Measurements from ENCODE around the gene CSN1S1.
A peak's percentile ranks its signal among the peaks of the same experiment; 100 is the strongest.

CSN1S1 gene

DNA sequence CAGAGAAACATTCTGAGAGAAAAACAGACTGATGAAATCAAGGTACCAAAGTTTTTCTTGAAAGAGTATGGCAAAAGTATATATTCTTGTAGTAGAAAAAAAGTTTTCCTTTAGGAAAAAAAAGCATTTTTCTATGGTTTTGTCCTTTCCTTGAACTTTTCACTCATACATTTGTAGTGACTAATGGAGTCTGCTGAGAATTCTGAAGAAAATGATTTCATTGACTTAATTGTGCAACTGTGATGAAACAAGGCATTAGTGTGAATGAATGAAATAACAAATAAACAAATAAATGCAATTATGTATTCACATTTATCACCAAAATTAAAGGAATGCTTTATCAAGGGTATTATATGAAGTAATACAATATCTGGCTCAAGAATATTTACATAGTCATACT lies 5.7 kb downstream of the CSN1S1 start:
- ATAC-seq (replicated peaks), result no peak
- Mint-ChIP-seq H3K4me3 (no peak overlapping the region), H3K27me3 (no peaks in the 10 kb centered on the region), H3K27ac (no peak overlapping the region), H3K4me1 (ENCODE audit: low read depth in 2 of 2) (no peaks in the 10 kb centered on the region), H3K36me3 (ENCODE audit: insufficient read depth) (peaks cover 2% of the 10 kb centered on the region), H3K9me3 (no peaks in the 10 kb centered on the region)
- DNase-seq, result no peak

- Mint-ChIP-seq H3K36me3 (ENCODE audit: insufficient read depth) (no peaks in the 10 kb centered on the region), H3K4me1 (ENCODE audit: low read depth in 2 of 2) (no peaks in the 10 kb centered on the region), H3K27ac (no peak overlapping the region), H3K4me3 (no peak overlapping the region), H3K27me3 (no peaks in the 10 kb centered on the region), H3K9me3 (peaks cover 0 to 3% of the 10 kb centered on the region in 2 donors)
- ATAC-seq (replicated peaks) (no peak), DNase-seq (no peak)
Observed at GRCh38 chr4:69951602-69952001, 20.7 kb downstream of the CSN1S1 start.

DNA sequence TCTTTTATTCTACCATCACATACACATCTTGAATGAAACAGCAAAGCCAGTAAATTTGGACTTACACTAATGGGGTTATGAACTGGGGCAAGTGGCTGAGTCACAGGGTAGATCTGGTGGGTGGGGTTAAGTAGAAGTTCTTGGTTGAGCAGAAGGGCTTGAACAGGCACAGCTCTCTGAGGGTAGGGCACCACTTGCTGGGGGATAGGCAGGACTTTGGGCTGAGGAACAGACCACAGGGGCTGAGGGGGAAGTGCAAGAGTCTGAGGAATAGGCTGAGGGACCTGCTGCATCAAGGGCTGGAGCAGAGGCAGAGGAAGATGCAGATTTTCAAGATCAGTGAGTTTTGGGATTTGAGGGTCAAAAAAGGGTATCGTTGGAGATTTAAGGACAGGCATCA lies 26.3 kb downstream of the CSN1S1 start:
- Mint-ChIP-seq H3K9me3 (peaks cover 5 to 7% of the 10 kb centered on the region in 2 donors), H3K27ac (peak overlapping the region in 1 of 2 donors; percentile 24)
- ATAC-seq (replicated peaks), result no peak

GRCh38 chr4:69965628-69966027 lies 34.8 kb downstream of the CSN1S1 start, which contains the start of gene CSN2:
Gene CSN2 (minus strand): TSS chr4:69965728. CDS start chr4:69960995, 4,733 bp downstream.
- peaks cover 0 to 8% of the 10 kb centered on the region in 2 donors for H3K9me3 Mint-ChIP-seq
- H3K4me3 Mint-ChIP-seq, result no peak within 1 kb of the TSS
- no peak for DNase-seq
- no peaks in the 10 kb centered on the region for H3K36me3 Mint-ChIP-seq (ENCODE audit: insufficient read depth)
- ATAC-seq (replicated peaks), result no peak
- H3K4me1 Mint-ChIP-seq (ENCODE audit: low read depth in 2 of 2), result no peaks in the 10 kb centered on the region
- no peak within 1 kb of the TSS for H3K27ac Mint-ChIP-seq
- H3K27me3 Mint-ChIP-seq, result no peaks in the 10 kb centered on the region

More for the DNA sequence above, 26.3 kb downstream of the CSN1S1 start:
- Mint-ChIP-seq H3K4me1 (ENCODE audit: low read depth in 2 of 2) (no peaks in the 10 kb centered on the region), H3K36me3 (ENCODE audit: insufficient read depth) (no peaks in the 10 kb centered on the region), H3K4me3 (no peak overlapping the region), H3K27me3 (no peaks in the 10 kb centered on the region)
- DNase-seq, result no peak

- Mint-ChIP-seq H3K9me3 (peaks cover 0 to 10% of the 10 kb centered on the region in 2 donors), H3K27me3 (no peaks in the 10 kb centered on the region), H3K4me3 (no peak overlapping the region), H3K36me3 (ENCODE audit: insufficient read depth) (no peaks in the 10 kb centered on the region), H3K27ac (no peak overlapping the region), H3K4me1 (ENCODE audit: low read depth in 2 of 2) (no peaks in the 10 kb centered on the region)
- DNase-seq, result no peak
- ATAC-seq (replicated peaks), result no peak
Observed at GRCh38 chr4:69970071-69970470, 39.2 kb downstream of the CSN1S1 start.

GRCh38 chr4:69974631-69975030 lies 43.8 kb downstream of the CSN1S1 start:
- no peaks in the 10 kb centered on the region for H3K27me3 Mint-ChIP-seq
- H3K36me3 Mint-ChIP-seq (ENCODE audit: insufficient read depth), result no peaks in the 10 kb centered on the region
- no peak overlapping the region for H3K27ac Mint-ChIP-seq
- DNase-seq (no peak), ATAC-seq (replicated peaks) (no peak)
- peaks cover 4 to 15% of the 10 kb centered on the region in 2 donors for H3K9me3 Mint-ChIP-seq
- no peak overlapping the region for H3K4me3 Mint-ChIP-seq
- H3K4me1 Mint-ChIP-seq (ENCODE audit: low read depth in 2 of 2), result no peaks in the 10 kb centered on the region

DNA sequence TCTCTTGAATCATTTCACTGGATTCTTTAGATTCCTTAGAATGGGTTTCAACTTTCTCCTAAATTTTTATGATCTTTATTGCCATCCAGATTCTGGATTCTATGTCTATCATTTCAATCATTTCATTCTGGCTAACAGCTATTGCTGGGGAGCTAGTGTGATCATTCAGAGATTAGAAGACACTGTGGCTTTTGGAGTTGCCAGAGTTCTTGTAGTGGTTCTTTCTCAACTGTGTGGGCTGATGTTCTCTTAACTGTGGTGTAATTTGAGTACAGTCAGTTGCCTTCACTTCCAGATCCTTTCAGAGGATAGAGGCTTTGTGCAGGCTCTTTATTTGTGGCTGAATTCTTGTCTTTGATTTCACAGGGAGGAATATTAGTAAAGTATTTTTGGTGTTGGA lies 46.7 kb downstream of the CSN1S1 start:
- no peak overlapping the region for H3K4me3 Mint-ChIP-seq
- H3K27ac Mint-ChIP-seq, result no peak overlapping the region
- no peaks in the 10 kb centered on the region for H3K27me3 Mint-ChIP-seq
- peaks cover 7 to 24% of the 10 kb centered on the region in 2 donors for H3K9me3 Mint-ChIP-seq
- H3K4me1 Mint-ChIP-seq (ENCODE audit: low read depth in 2 of 2), result no peaks in the 10 kb centered on the region
- ATAC-seq (replicated peaks) (no peak), DNase-seq (no peak)
- no peaks in the 10 kb centered on the region for H3K36me3 Mint-ChIP-seq (ENCODE audit: insufficient read depth)

- H3K4me1 Mint-ChIP-seq (ENCODE audit: low read depth in 2 of 2), result no peaks in the 10 kb centered on the region
- peaks cover 4 to 17% of the 10 kb centered on the region in 2 donors for H3K9me3 Mint-ChIP-seq
- no peak overlapping the region for H3K4me3 Mint-ChIP-seq
- ATAC-seq (replicated peaks), result no peak
- no peak overlapping the region for H3K27ac Mint-ChIP-seq
- DNase-seq, result no peak
- H3K36me3 Mint-ChIP-seq (ENCODE audit: insufficient read depth), result peaks cover 2% of the 10 kb centered on the region
- no peaks in the 10 kb centered on the region for H3K27me3 Mint-ChIP-seq
Observed at GRCh38 chr4:69984030-69984443, 53.2 kb downstream of the CSN1S1 start.

GRCh38 chr4:69986663-69987062 lies 55.8 kb downstream of the CSN1S1 start:
- DNase-seq (no peak), ATAC-seq (replicated peaks) (no peak)
- peaks cover 2% of the 10 kb centered on the region for H3K36me3 Mint-ChIP-seq (ENCODE audit: insufficient read depth)
- no peaks in the 10 kb centered on the region for H3K27me3 Mint-ChIP-seq
- no peak overlapping the region for H3K27ac Mint-ChIP-seq
- H3K9me3 Mint-ChIP-seq, result peaks cover 0 to 6% of the 10 kb centered on the region in 2 donors
- no peaks in the 10 kb centered on the region for H3K4me1 Mint-ChIP-seq (ENCODE audit: low read depth in 2 of 2)
- H3K4me3 Mint-ChIP-seq, result no peak overlapping the region

- no peak overlapping the region for H3K27ac Mint-ChIP-seq
- no peaks in the 10 kb centered on the region for H3K27me3 Mint-ChIP-seq
- H3K9me3 Mint-ChIP-seq, result peaks cover 0 to 2% of the 10 kb centered on the region in 2 donors
- no peaks in the 10 kb centered on the region for H3K4me1 Mint-ChIP-seq (ENCODE audit: low read depth in 2 of 2)
- H3K36me3 Mint-ChIP-seq (ENCODE audit: insufficient read depth), result no peaks in the 10 kb centered on the region
- DNase-seq (no peak), ATAC-seq (replicated peaks) (no peak)
- H3K4me3 Mint-ChIP-seq, result no peak overlapping the region
Observed at GRCh38 chr4:69991016-69991415, 60.1 kb downstream of the CSN1S1 start.

- ATAC-seq (replicated peaks), result no peak
- H3K27me3 Mint-ChIP-seq, result no peaks in the 10 kb centered on the region
Observed at GRCh38 chr4:69994782-69995181, 63.9 kb downstream of the CSN1S1 start.

DNA sequence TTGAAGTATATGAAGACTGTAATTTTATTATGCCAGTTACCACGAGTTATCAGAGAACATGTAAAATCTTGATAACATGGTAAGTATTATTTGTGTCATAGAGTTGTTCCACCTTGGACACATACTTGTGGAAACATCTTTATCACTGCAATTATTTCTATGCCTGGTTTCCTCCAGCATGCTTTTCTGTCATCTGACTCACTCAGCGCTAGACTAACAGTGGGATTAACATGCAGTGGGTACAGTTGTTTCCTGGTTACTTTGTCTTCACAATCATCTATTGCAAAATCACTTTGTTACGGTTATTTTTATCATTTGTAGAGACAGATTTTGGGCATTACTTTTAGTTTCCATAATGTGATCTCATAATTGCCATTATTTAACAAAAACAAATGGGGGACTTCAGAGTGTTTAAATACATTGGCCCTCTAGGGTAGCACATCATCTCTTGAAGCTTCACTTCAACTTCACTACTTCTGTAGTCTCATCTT lies 64.7 kb downstream of the CSN1S1 start, which contains the start of gene STATH:
TSS of gene STATH (plus strand) at position 441 of the 491 bp plus-strand sequence. CDS start 2,472 bp downstream, outside the sequence.
- Mint-ChIP-seq H3K27me3 (no peaks in the 10 kb centered on the region), H3K36me3 (ENCODE audit: insufficient read depth) (no peaks in the 10 kb centered on the region), H3K4me1 (ENCODE audit: low read depth in 2 of 2) (no peaks in the 10 kb centered on the region), H3K27ac (no peak within 1 kb of the TSS), H3K9me3 (peaks cover 0 to 6% of the 10 kb centered on the region in 2 donors), H3K4me3 (no peak within 1 kb of the TSS)
- ATAC-seq (replicated peaks) (no peak), DNase-seq (no peak)

More at GRCh38 chr4:69994782-69995181, 63.9 kb downstream of the CSN1S1 start:
- H3K27ac Mint-ChIP-seq, result no peak overlapping the region
- H3K9me3 Mint-ChIP-seq, result peaks cover 0 to 6% of the 10 kb centered on the region in 2 donors
- no peaks in the 10 kb centered on the region for H3K4me1 Mint-ChIP-seq (ENCODE audit: low read depth in 2 of 2)
- no peaks in the 10 kb centered on the region for H3K36me3 Mint-ChIP-seq (ENCODE audit: insufficient read depth)
- H3K4me3 Mint-ChIP-seq, result no peak overlapping the region
- no peak for DNase-seq
